Activated CD4-positive, CD25-positive, alpha-beta regulatory T cell (primary cell): ENCODE results near the gene PALM.

Source experiments
- DNase-seq, 4 experiments: peaks; one replicate each; lab custom pipeline; 2025; lab: John Stamatoyannopoulos, UW

The PALM gene

GRCh38 chr19:782878-783668, 74.3 kb downstream of the PALM start:
- DNase-seq, result no peak

GRCh38 chr19:784541-784940, 75.8 kb downstream of the PALM start:
- no peak for DNase-seq

GRCh38 chr19:787536-787935, 78.8 kb downstream of the PALM start:
- no peak for DNase-seq

GRCh38 chr19:788686-788982, 79.9 kb downstream of the PALM start:
- DNase-seq, result no peak

- no peak for DNase-seq
Observed at GRCh38 chr19:788983-789700, 80.4 kb downstream of the PALM start.

- no peak for DNase-seq
Observed at GRCh38 chr19:789701-790060, 80.9 kb downstream of the PALM start.

GRCh38 chr19:791007-791566, 82.4 kb downstream of the PALM start:
- DNase-seq, result no peak

- DNase-seq, result no peak
Observed at GRCh38 chr19:791567-792305, 83.0 kb downstream of the PALM start.

- DNase-seq, result no peak
Observed at GRCh38 chr19:792306-792885, 83.7 kb downstream of the PALM start.

- no peak for DNase-seq
Observed at GRCh38 chr19:793806-794205, 85.1 kb downstream of the PALM start.

GRCh38 chr19:795073-795611, 86.4 kb downstream of the PALM start:
- no peak for DNase-seq

- no peak for DNase-seq
Observed at GRCh38 chr19:795691-796581, 87.2 kb downstream of the PALM start.

- peak; percentile 96 to 100 (median 100) for DNase-seq
Observed at GRCh38 chr19:796692-797527, 88.2 kb downstream of the PALM start, which contains the start of gene PTBP1. TSS of gene PTBP1 (plus strand) at chr19:797452. CDS start at chr19:797498, 46 bp downstream.
